Mesenchymal stem cell (in vitro differentiated cells and primary cell): Measurements from ENCODE around the gene RBM17.

ENCODE experiments used
- DNase-seq: peaks from one replicate; pipeline ENCODE4 v3.0.0-alpha.2; 2013
- H2AFZ ChIP-seq: one replicate; pipeline ENCODE4 v1.6.1; 2013; ENCODE audit warnings: low read depth, mild to moderate bottlenecking, control low read depth, inconsistent platforms, low read length, moderate library complexity
- H2AK5ac ChIP-seq: 2 replicates; pipeline ENCODE4 v1.6.1; 2013; ENCODE audit warnings: low read length, moderate library complexity, mild to moderate bottlenecking, inconsistent platforms; ENCODE audit not compliant: severe bottlenecking
- H2BK120ac ChIP-seq: one replicate; pipeline ENCODE4 v1.6.1; 2013; ENCODE audit warnings: low read depth, mild to moderate bottlenecking, inconsistent platforms, low read length, moderate library complexity
- H2BK12ac ChIP-seq, 2 experiments: one replicate each; pipeline ENCODE4 v1.6.1; 2013; ENCODE audit warnings: inconsistent platforms in 2 of 2, low read length in 2 of 2, mild to moderate bottlenecking in 2 of 2, moderate library complexity in 2 of 2, control low read depth in 1 of 2
- H2BK15ac ChIP-seq: one replicate; pipeline ENCODE4 v1.6.1; 2013; ENCODE audit warnings: mild to moderate bottlenecking, low read depth, inconsistent platforms; ENCODE audit not compliant: poor library complexity, severe bottlenecking
- H2BK5ac ChIP-seq: 2 replicates; pipeline ENCODE4 v1.6.1; 2013; ENCODE audit warnings: low read depth, mild to moderate bottlenecking, low read length, control low read depth, inconsistent platforms; ENCODE audit not compliant: poor library complexity, severe bottlenecking
- H3K14ac ChIP-seq, 2 experiments: one replicate each; pipeline ENCODE4 v1.6.1; 2013; ENCODE audit warnings: inconsistent platforms in 2 of 2, low read length in 2 of 2, control low read depth in 1 of 2, mild to moderate bottlenecking in 1 of 2, moderate library complexity in 1 of 2
- H3K18ac ChIP-seq, 2 experiments: one replicate each; pipeline ENCODE4 v1.6.1; 2013; ENCODE audit warnings: inconsistent platforms in 2 of 2, low read length in 2 of 2, control low read depth in 1 of 2, low read depth in 1 of 2, mild to moderate bottlenecking in 1 of 2
- H3K23ac ChIP-seq, 2 experiments: one replicate each; pipeline ENCODE4 v1.6.1; 2013; ENCODE audit warnings: inconsistent platforms in 2 of 2, low read length in 2 of 2, mild to moderate bottlenecking in 2 of 2, moderate library complexity in 2 of 2, control low read depth in 1 of 2
- H3K27ac ChIP-seq: 2 replicates; pipeline ENCODE4 v1.5.1; 2013; ENCODE audit warnings: mild to moderate bottlenecking, moderate library complexity, low read length, control low read depth, inconsistent platforms; ENCODE audit not compliant: poor library complexity, severe bottlenecking
- H3K27me3 ChIP-seq, 2 experiments: 2 replicates each; pipeline versions ENCODE4 v1.6.1 to v1.7.0; 2013; ENCODE audit warnings: low read length in 2 of 2, mild to moderate bottlenecking in 2 of 2, moderate library complexity in 2 of 2, control low read depth in 1 of 2, inconsistent platforms in 1 of 2; ENCODE audit not compliant: control insufficient read depth in 1 of 2, insufficient read depth in 1 of 2
- H3K36me3 ChIP-seq, 2 experiments: 2 replicates each; pipeline versions ENCODE4 v1.6.1 to v1.7.0; 2013; ENCODE audit warnings: low read length in 2 of 2, control low read depth in 1 of 2, inconsistent platforms in 1 of 2, low read depth in 1 of 2, mild to moderate bottlenecking in 1 of 2; ENCODE audit not compliant: insufficient read depth in 2 of 2, control insufficient read depth in 1 of 2
- H3K4ac ChIP-seq, 2 experiments: one replicate each; pipeline ENCODE4 v1.6.1; 2013; ENCODE audit warnings: inconsistent platforms in 2 of 2, low read length in 2 of 2, mild to moderate bottlenecking in 2 of 2, moderate library complexity in 2 of 2, control low read depth in 1 of 2, low read depth in 1 of 2
- H3K4me1 ChIP-seq: 2 replicates; pipeline ENCODE4 v1.6.1; 2013; ENCODE audit warnings: low read depth, low read length, control low read depth; ENCODE audit not compliant: control insufficient read depth, insufficient read depth
- H3K4me2 ChIP-seq: 2 replicates; pipeline ENCODE4 v1.6.1; 2013; ENCODE audit warnings: low read length, mild to moderate bottlenecking, inconsistent platforms; ENCODE audit not compliant: poor library complexity, severe bottlenecking
- H3K4me3 ChIP-seq, 2 experiments: 2 replicates each; pipeline versions ENCODE4 v1.5.1 to v1.7.0; 2013; ENCODE audit warnings: low read length in 2 of 2, mild to moderate bottlenecking in 2 of 2, control low read depth in 1 of 2, low read depth in 1 of 2; ENCODE audit not compliant: insufficient read depth in 1 of 2
- H3K79me1 ChIP-seq: replicated peaks from 2 replicates; pipeline ENCODE4 v1.6.1; 2013; ENCODE audit warnings: mild to moderate bottlenecking, control low read depth, low read length, inconsistent platforms; ENCODE audit not compliant: poor library complexity, severe bottlenecking
- H3K9ac ChIP-seq: 2 replicates; pipeline ENCODE4 v1.7.0; 2013; ENCODE audit warnings: mild to moderate bottlenecking, low read length, moderate library complexity
- H3K9me3 ChIP-seq: 2 replicates; pipeline ENCODE4 v1.7.0; 2013; ENCODE audit warnings: mild to moderate bottlenecking, low read length; ENCODE audit not compliant: control insufficient read depth
- H4K8ac ChIP-seq: one replicate; pipeline ENCODE4 v1.6.1; 2013; ENCODE audit warnings: inconsistent platforms, mild to moderate bottlenecking, low read length, moderate library complexity
- H4K91ac ChIP-seq: one replicate; pipeline ENCODE4 v1.6.1; 2013; ENCODE audit warnings: mild to moderate bottlenecking, low read length, inconsistent platforms
- WGBS: methylation state at CpG from one replicate; pipeline ENCODE4 v1.1.7; 2013; ENCODE audit warnings: mixed read lengths; 5-methylcytosine and 5-hydroxymethylcytosine counted together

The RBM17 gene

DNA sequence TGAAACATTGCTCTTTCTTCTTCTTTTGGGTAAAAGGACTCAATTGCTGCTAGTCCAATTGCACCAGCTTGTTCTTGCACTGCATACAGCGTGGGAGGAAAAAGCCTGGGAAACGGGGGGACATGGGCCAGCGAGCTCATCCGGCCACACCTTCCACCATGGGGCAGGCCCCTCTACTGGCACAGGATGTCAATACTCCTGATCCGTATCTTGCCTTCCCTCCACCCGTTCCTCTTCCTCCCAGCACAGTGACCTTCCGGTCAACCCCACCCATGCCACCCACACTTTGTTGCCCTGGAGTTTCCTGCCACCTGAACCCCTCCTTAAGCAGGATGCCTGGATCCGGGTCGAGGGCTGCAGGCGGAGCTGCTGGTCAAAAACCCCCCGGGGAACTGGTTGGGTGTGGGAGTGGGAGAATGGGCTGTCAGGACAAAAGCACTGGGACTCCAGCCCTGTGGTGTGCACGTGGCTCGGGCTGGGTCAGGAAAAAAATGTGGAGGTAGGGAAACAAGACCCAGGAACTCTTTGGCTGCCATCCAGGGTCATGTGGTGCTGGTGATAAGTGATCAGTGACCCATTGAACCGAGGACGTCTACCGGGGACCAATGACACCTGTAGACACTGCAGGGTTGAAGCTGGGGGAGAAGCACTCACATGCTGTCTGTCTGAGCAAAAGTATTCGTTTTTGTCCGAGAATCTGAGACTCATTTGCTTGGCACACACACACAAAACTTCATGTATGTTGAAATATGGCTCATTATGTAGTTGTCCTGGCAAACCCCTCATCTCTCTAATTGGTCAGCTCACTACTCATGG lies 34.8 kb upstream of the RBM17 start:
- Histone ChIP-seq H2BK120ac (no peak overlapping the region), H3K27ac (no peak overlapping the region), H3K23ac (no peak overlapping the region), H2BK5ac (no peak overlapping the region), H2AK5ac (no peak overlapping the region), H3K4me3 (no peak overlapping the region), H2BK12ac (no peak overlapping the region), H3K4me2 (no peak overlapping the region), H3K36me3 (no peaks in the 10 kb centered on the region), H2BK15ac (no peak overlapping the region), H3K9ac (no peak overlapping the region), H3K4me1 (peaks cover 2% of the 10 kb centered on the region), H3K79me1 (no peaks in the 10 kb centered on the region), H3K4ac (no peak overlapping the region), H2AFZ (no peak overlapping the region), H4K8ac (no peak overlapping the region), H3K9me3 (no peaks in the 10 kb centered on the region), H3K18ac (no peak overlapping the region), H3K27me3 (peaks cover 25 to 31% of the 10 kb centered on the region in 2 experiments), H3K14ac (no peak overlapping the region), H4K91ac (no peak overlapping the region)
- DNase-seq = no peak
- 79% methylated on average over 16 of the region's 18 CpGs for WGBS

DNA sequence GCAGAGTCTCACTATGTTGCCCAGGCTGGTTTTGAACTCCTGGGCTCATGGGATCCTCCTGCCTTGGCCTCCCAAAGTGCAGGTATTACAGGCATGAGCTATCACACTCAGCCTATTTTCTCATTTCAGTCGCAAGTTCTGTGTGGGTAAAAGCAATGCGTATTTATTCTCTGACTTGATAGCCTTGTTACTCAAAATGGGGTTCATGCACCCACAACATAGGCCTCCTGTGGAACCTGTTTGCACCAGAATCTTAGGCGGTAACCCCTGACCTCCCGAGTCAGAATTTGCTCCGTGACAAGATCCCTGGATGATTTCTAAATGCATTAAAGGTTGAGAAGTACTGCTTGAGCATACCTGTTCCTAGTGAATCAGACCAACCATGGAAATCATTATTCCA lies 34.0 kb upstream of the RBM17 start:
- H2BK5ac ChIP-seq = no peak overlapping the region
- H4K8ac ChIP-seq = no peak overlapping the region
- H3K4ac ChIP-seq = no peak overlapping the region
- H3K9me3 ChIP-seq = no peaks in the 10 kb centered on the region
- no peak overlapping the region for H3K4me3 ChIP-seq
- H2BK12ac ChIP-seq = no peak overlapping the region
- H2AK5ac ChIP-seq = no peak overlapping the region
- H3K27ac ChIP-seq = no peak overlapping the region
- H3K9ac ChIP-seq = no peak overlapping the region
- no peak overlapping the region for H3K18ac ChIP-seq
- H3K27me3 ChIP-seq = peaks cover 28 to 35% of the 10 kb centered on the region in 2 experiments
- H3K23ac ChIP-seq = no peak overlapping the region
- H2BK15ac ChIP-seq = no peak overlapping the region
- no peak overlapping the region for H3K14ac ChIP-seq
- no peak overlapping the region for H2AFZ ChIP-seq
- no peak for DNase-seq
- no peaks in the 10 kb centered on the region for H3K79me1 ChIP-seq
- 93% methylated on average over 4 of the region's 5 CpGs for WGBS
- no peak overlapping the region for H2BK120ac ChIP-seq
- H3K4me1 ChIP-seq = peaks cover 2% of the 10 kb centered on the region
- H4K91ac ChIP-seq = no peak overlapping the region
- H3K4me2 ChIP-seq = no peak overlapping the region
- H3K36me3 ChIP-seq = no peaks in the 10 kb centered on the region

DNA sequence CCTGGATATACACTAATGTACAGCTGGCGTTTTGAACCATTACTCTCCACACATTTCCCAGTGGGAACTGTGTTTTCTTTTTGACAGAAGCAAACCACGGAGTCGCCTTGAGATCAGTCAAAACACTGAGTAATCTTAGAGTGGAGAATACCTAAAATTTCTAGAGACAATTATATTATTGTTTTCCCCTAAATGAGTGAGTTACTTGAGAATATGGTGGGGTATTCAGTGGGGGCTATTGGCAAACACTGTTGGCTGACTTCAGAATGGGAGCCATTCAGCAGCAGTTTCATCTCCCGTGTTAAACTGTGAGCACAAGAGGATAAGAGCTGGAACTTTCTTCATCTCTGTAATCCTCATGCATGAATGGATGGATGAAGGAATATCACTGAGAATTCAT lies 32.9 kb upstream of the RBM17 start:
- Histone ChIP-seq H3K23ac (no peak overlapping the region), H3K36me3 (no peaks in the 10 kb centered on the region), H3K14ac (no peak overlapping the region), H3K4me2 (no peak overlapping the region), H3K27me3 (peaks cover 33 to 35% of the 10 kb centered on the region in 2 experiments), H3K9ac (no peak overlapping the region), H3K18ac (no peak overlapping the region), H3K9me3 (no peaks in the 10 kb centered on the region), H2AK5ac (no peak overlapping the region), H3K27ac (no peak overlapping the region), H2AFZ (no peak overlapping the region), H2BK5ac (no peak overlapping the region), H2BK15ac (no peak overlapping the region), H3K4me1 (no peaks in the 10 kb centered on the region), H3K79me1 (no peaks in the 10 kb centered on the region), H4K91ac (no peak overlapping the region), H3K4me3 (no peak overlapping the region), H4K8ac (no peak overlapping the region), H2BK12ac (no peak overlapping the region), H2BK120ac (no peak overlapping the region), H3K4ac (no peak overlapping the region)
- WGBS = 51% methylated on average over 2 of the region's 4 CpGs
- no peak for DNase-seq

DNA sequence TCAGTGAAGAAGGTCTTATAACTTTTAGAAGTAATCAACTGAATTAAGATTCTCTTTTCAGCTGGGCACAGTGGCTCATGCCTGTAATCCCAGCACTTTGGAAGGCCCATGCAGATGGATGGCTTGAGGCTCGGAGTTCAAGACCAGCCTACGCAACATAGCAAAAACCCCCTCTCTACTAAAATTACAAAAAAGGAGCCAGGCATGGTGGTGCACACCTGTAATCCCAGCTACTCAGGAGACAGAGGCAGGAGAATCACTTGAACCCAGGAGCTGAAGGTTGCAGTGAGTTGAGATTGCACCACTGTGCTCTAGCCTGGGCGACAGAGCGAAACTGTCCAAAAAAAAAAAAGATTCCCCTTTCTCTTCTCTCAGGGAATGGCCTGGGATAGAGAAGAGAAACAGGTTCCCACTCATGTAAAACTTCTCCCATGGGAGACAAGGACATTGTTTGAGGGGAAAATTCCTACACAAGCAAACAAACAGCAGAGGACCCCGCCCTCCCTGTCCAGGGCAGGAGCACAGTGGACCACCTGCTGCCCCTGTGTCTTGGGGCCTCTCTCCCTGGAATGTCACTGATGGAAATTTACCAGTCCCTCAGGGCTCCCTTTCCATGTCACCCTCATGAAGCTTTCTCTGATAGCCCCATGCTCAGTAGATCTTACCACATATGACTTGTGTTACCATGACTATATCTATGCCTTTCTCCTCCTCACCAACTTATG lies 32.3 kb upstream of the RBM17 start:
- H3K14ac ChIP-seq = peak overlapping the region in 1 of 2 experiments; percentile 71
- no peak overlapping the region for H2BK5ac ChIP-seq
- no peak overlapping the region for H2BK15ac ChIP-seq
- H4K8ac ChIP-seq = no peak overlapping the region
- H3K9ac ChIP-seq = no peak overlapping the region
- no peaks in the 10 kb centered on the region for H3K79me1 ChIP-seq
- H3K4me3 ChIP-seq = no peak overlapping the region
- no peaks in the 10 kb centered on the region for H3K4me1 ChIP-seq
- H3K23ac ChIP-seq = no peak overlapping the region
- no peaks in the 10 kb centered on the region for H3K9me3 ChIP-seq
- no peak overlapping the region for H3K4me2 ChIP-seq
- H2AFZ ChIP-seq = no peak overlapping the region
- DNase-seq = no peak
- H3K27me3 ChIP-seq = peaks cover 33 to 35% of the 10 kb centered on the region in 2 experiments
- no peak overlapping the region for H2AK5ac ChIP-seq
- no peak overlapping the region for H3K18ac ChIP-seq
- H3K27ac ChIP-seq = no peak overlapping the region
- no peak overlapping the region for H2BK120ac ChIP-seq
- H3K4ac ChIP-seq = no peak overlapping the region
- H3K36me3 ChIP-seq = no peaks in the 10 kb centered on the region
- 71% methylated on average over 3 of the region's 5 CpGs for WGBS
- no peak overlapping the region for H2BK12ac ChIP-seq
- no peak overlapping the region for H4K91ac ChIP-seq
